Neutrophil (primary cell): ENCODE measurements around the gene TMEM135.

ENCODE experiments used
- H3K27ac ChIP-seq: fragments of 200-600 bp; sonication (generic); 2 replicates; pipeline ENCODE4 v1.5.1; 2016; ENCODE audit warnings: mild to moderate bottlenecking, moderate library complexity
- H3K27me3 ChIP-seq: fragments of 200-600 bp; sonication (generic); 2 replicates; pipeline ENCODE4 v1.6.0; 2016; ENCODE audit warnings: mild to moderate bottlenecking
- H3K36me3 ChIP-seq: fragments of 200-600 bp; sonication (generic); 2 replicates; pipeline ENCODE4 v1.5.1; 2017
- H3K4me1 ChIP-seq, 2 experiments: fragments of 200-600 bp in 1 of 2; sonication (generic) in 1 of 2; 1 replicate in 1 of 2; 2 replicates in 1 of 2; pipeline versions ENCODE4 v1.5.1 to v1.6.1; 2013 to 2016; ENCODE audit warnings: low read depth in 1 of 2, low read length in 1 of 2, mild to moderate bottlenecking in 1 of 2, moderate library complexity in 1 of 2; ENCODE audit not compliant: control insufficient read depth in 1 of 2, insufficient read depth in 1 of 2
- H3K4me3 ChIP-seq, 2 experiments: fragments of 200-600 bp in 1 of 2; sonication (generic) in 1 of 2; 1 replicate in 1 of 2; 2 replicates in 1 of 2; pipeline ENCODE4 v1.5.1; 2013 to 2016; ENCODE audit warnings: low read depth in 1 of 2, low read length in 1 of 2, mild to moderate bottlenecking in 1 of 2, moderate library complexity in 1 of 2
- H3K9me3 ChIP-seq: fragments of 200-600 bp; sonication (generic); 2 replicates; pipeline ENCODE4 v1.5.1; 2016
- TF ChIP-seq, protein P1 (sequence below): fragments of 200-600 bp; sonication (generic); IDR thresholded peaks from 2 replicates; pipeline ENCODE4 v1.5.1; 2016; ENCODE audit warnings: antibody characterized with exemption

The TMEM135 gene

GRCh38 chr11:87035976-87036583 is 1.7 kb upstream of the TMEM135 start:
- peaks cover 23% of the 10 kb centered on the region for H3K27me3 ChIP-seq
- no peaks in the 10 kb centered on the region for H3K36me3 ChIP-seq
- H3K4me1 ChIP-seq = peaks cover 4 to 13% of the 10 kb centered on the region in 2 experiments
- TF ChIP-seq, protein P1, sequence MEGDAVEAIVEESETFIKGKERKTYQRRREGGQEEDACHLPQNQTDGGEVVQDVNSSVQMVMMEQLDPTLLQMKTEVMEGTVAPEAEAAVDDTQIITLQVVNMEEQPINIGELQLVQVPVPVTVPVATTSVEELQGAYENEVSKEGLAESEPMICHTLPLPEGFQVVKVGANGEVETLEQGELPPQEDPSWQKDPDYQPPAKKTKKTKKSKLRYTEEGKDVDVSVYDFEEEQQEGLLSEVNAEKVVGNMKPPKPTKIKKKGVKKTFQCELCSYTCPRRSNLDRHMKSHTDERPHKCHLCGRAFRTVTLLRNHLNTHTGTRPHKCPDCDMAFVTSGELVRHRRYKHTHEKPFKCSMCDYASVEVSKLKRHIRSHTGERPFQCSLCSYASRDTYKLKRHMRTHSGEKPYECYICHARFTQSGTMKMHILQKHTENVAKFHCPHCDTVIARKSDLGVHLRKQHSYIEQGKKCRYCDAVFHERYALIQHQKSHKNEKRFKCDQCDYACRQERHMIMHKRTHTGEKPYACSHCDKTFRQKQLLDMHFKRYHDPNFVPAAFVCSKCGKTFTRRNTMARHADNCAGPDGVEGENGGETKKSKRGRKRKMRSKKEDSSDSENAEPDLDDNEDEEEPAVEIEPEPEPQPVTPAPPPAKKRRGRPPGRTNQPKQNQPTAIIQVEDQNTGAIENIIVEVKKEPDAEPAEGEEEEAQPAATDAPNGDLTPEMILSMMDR = no peak
- no peak overlapping the region for H3K4me3 ChIP-seq
- H3K27ac ChIP-seq = no peak overlapping the region
- H3K9me3 ChIP-seq = no peaks in the 10 kb centered on the region

DNA sequence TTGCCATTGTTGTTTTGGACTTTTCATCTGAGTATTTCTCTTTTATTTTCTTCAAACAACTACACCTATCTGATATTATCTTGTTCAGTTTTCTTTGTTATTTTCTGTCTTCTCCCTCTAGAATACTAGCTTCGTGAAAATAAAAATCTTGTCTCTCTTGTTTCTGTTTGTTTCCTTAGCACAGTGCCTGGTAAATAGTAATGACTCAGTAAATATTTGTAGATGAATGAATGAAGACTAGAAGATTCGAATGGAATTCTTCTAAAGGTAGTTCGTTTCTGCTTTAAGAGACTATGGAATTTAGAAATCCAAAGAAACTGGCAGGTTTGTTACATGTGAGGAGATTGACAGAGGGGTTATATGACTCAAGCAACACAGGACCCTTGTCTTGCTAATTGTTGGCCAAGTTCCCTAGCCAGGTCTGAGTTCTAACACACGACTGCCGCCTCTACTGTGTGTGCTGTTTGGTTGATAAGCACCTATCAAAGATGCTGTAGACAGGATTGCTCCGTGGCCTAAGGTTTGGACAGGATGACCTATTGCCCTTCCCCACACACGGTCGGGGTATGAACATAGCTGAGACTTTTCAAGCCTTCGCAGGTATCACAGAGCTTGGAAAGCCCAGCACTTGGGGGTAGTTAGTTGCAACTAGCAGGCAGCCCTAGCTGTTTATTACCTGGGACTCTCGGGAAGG is 831 bp upstream of the TMEM135 start:
- H3K36me3 ChIP-seq = no peaks in the 10 kb centered on the region
- H3K4me1 ChIP-seq = peaks cover 4 to 13% of the 10 kb centered on the region in 2 experiments
- peaks cover 23% of the 10 kb centered on the region for H3K27me3 ChIP-seq
- H3K4me3 ChIP-seq = peak overlapping the region; percentile 60 to 74
- TF ChIP-seq, protein P1 = no peak
- no peaks in the 10 kb centered on the region for H3K9me3 ChIP-seq
- no peak overlapping the region for H3K27ac ChIP-seq

DNA sequence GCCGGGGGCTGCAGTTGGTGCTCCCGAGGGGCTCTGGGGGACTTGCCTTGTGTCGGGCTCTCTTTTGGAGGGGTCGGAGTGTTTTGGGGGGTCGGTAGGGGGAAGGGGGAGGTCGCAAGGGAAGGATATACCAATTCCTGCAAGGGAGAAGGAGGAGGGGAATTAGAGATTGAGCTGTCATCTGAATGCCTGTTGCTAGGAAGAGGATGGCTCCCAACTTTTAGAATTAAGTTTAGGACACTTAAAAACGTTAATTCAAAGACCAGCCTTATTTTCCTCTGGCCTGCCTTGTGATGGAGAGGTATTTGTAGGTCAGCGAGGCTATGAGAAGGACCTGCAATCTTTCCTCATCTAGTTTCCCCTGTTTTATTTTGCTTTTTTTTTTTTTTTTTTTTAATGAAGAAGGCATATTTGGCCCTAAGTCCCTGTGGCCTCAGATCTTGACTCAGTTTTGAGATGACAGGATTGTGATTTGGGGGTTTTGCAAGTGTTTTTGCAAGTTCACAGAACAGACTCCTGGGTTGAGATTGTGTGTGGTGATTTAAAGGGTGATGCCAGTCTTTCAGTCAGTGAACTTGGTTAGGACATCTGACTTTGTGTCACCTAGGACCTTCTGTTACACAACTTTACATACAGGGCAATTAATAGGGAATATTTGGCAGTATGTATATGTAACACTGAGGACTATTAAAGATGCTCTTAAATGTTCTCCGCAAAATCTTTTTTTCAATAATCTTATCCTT is 672 bp downstream of the TMEM135 start:
- H3K27ac ChIP-seq = no peak overlapping the region
- H3K4me3 ChIP-seq = peak overlapping the region; percentile 60 to 74
- peaks cover 23% of the 10 kb centered on the region for H3K27me3 ChIP-seq
- H3K36me3 ChIP-seq = no peaks in the 10 kb centered on the region
- peaks cover 4 to 13% of the 10 kb centered on the region in 2 experiments for H3K4me1 ChIP-seq
- TF ChIP-seq, protein P1 = no peak
- H3K9me3 ChIP-seq = no peaks in the 10 kb centered on the region

- Histone ChIP-seq H3K27me3 (peaks cover 21% of the 10 kb centered on the region), H3K4me3 (no peak overlapping the region), H3K4me1 (peaks cover 4 to 13% of the 10 kb centered on the region in 2 experiments), H3K27ac (no peak overlapping the region), H3K9me3 (no peaks in the 10 kb centered on the region), H3K36me3 (no peaks in the 10 kb centered on the region)
- TF ChIP-seq, protein P1 = no peak
These were observed 1.6 kb downstream of the TMEM135 start for GRCh38 chr11:87039371-87039770.

DNA sequence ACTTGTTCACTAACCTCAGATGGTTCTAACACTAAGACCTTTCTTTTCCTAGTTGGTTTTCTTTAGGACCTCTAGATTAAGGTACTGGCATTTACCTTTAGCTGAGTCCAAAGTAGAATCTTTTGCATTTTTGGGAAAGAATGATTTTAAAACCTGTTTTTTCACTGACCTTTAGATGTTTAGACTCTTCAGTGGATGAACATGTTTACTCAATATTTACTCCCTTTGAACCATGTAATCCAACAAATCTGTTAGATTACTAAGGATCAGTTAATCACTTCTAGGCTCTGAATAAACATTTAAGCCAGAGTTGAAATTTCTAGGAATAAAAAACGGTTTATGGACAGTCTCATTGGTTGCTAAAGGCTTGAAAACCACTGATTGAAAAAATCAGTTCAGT is 6.2 kb downstream of the TMEM135 start:
- Histone ChIP-seq H3K27me3 (no peaks in the 10 kb centered on the region), H3K9me3 (no peaks in the 10 kb centered on the region), H3K4me3 (no peak overlapping the region), H3K4me1 (no peaks in the 10 kb centered on the region), H3K27ac (no peak overlapping the region), H3K36me3 (no peaks in the 10 kb centered on the region)
- TF ChIP-seq, protein P1 = no peak
